ENCODE measurements around the gene IBA57.

The IBA57 gene

GRCh38 chr1:228228601-228229074 is 63.0 kb downstream of the IBA57 start:
- no peak for DNase-seq

DNA sequence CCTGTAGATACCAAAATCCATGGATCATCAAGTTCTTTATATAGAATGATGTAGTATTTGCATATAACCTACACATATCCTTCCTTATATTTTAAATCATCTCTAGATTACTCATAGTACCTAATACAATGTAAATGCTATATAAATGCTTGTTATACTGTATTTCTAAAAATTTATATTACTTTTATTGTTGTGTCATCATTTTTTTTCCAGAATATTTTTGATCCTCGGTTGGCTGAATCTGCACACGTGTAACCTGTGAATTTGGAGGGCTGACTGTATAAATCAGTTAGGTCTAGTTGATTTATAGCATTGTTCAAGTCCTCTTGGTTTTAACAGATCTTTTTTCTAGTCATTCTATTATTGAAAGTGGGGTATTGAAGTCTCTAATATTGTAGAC is 65.6 kb downstream of the IBA57 start:
- DNase-seq: no peak

Data from activated CD4-positive, alpha-beta T cell treated with anti-CD3 and anti-CD28 coated beads, Interleukin-2, amount 50 U/mL, for 1 hour (primary cell).